BLaER1 treated with 17β-estradiol and CSF1 and Interleukin-3, amounts not matched to agents 10 nM and 100 nM (cell line): ENCODE data around the gene RAF1.

Source experiments
- H3K27ac ChIP-seq, 11 experiments: shearing (Covaris generic); formaldehyde crosslinking; 2 replicates each; pipeline ENCODE4 v1.8.1; 2022
- H3K27me3 ChIP-seq, 11 experiments: shearing (Covaris generic); formaldehyde crosslinking; 2 replicates each; pipeline ENCODE4 v1.8.1; 2022
- H3K36me3 ChIP-seq, 11 experiments: shearing (Covaris generic); formaldehyde crosslinking; 2 replicates each; pipeline ENCODE4 v1.8.1; 2022
- H3K4me1 ChIP-seq, 10 experiments: shearing (Covaris generic); formaldehyde crosslinking; 2 replicates each; pipeline ENCODE4 v1.8.1; 2022
- H3K4me2 ChIP-seq, 11 experiments: shearing (Covaris generic); formaldehyde crosslinking; 2 replicates each; pipeline ENCODE4 v1.8.1; 2022
- H3K4me3 ChIP-seq, 10 experiments: shearing (Covaris generic); formaldehyde crosslinking; 2 replicates each; pipeline ENCODE4 v1.8.1; 2022
- H3K9ac ChIP-seq, 11 experiments: shearing (Covaris generic); formaldehyde crosslinking; 2 replicates each; pipeline ENCODE4 v1.8.1; 2022
- H3K9me3 ChIP-seq, 11 experiments: shearing (Covaris generic); formaldehyde crosslinking; replicated peaks in 1 of 11; 2 replicates each; pipeline ENCODE4 v1.8.1; 2022
- H4K20me1 ChIP-seq, 11 experiments: shearing (Covaris generic); formaldehyde crosslinking; 2 replicates each; pipeline ENCODE4 v1.8.1; 2022
- Cebpa-rat ChIP-seq, 11 experiments: shearing (Covaris generic); IDR thresholded peaks; 2 replicates each; pipeline ENCODE4 v1.8.1; 2022

The RAF1 gene

DNA sequence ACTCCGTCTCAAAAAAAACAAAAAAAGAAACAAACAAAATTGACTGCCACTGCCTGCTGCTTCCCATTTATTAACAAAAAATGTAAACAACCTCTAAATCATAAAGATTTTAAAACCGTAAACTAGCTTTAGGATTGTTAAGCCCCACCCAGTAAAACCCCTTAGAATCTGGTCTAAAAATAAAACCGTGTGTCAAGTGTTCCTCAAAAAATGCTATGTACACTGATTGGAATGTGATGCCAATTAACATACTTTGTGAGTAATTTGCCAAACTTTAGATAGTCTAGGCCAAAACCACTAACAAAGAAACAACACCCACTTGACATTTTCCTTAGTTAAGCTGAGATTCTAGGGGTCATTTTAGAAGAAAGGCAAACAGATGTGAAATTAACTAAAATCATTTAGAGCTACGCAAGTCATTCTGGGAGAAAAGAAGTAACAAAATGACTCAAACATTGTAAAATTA lies 5.3 kb downstream of the RAF1 start:
- Histone ChIP-seq H3K36me3 (peaks cover 0 to 43% (median 28%) of the 10 kb centered on the region in 11 experiments; a peak in 18 of 22 replicates), H3K4me1 (peaks cover 21 to 77% (median 41%) of the 10 kb centered on the region in 10 experiments), H3K9ac (peak overlapping the region in 2 of 11 experiments; percentile 17; a peak in 2 of 22 replicates), H3K4me2 (peak overlapping the region in 7 of 11 experiments; percentile 1 to 99 (median 91); a peak in 11 of 22 replicates), H3K9me3 (peaks cover 0 to 27% (median 18%) of the 10 kb centered on the region in 11 experiments; a peak in 17 of 22 replicates), H3K4me3 (no peak overlapping the region), H4K20me1 (peaks cover 65 to 99% (median 91%) of the 10 kb centered on the region in 11 experiments), H3K27ac (peak overlapping the region in 5 of 11 experiments; percentile 25 to 59 (median 50); a peak in 8 of 22 replicates), H3K27me3 (no peaks in the 10 kb centered on the region)
- TF ChIP-seq Cebpa-rat (IDR thresholded peaks at IDR 0.05) = no peak

DNA sequence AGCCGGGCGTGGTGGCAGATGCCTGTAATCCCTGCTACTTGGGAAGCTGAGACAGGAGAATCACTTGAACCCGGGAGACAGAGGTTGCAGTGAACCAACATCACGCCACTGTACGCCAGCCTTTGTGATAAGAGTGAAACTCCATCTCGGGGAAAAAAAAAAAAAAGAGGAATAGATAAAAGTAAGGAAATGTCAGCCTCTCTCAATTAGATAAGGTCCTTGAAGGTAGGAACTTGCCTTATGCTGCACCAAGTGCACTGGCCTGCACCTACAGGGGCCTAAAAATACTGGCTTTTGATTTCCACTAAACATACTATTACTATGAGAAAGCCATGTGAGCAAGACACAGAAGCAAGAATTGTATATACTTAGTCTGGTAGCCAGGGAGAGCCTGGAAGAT lies 7.1 kb downstream of the RAF1 start:
- Histone ChIP-seq H3K9me3 (peaks cover 0 to 27% (median 18%) of the 10 kb centered on the region in 11 experiments; a peak in 17 of 22 replicates), H4K20me1 (peaks cover 83 to 100% (median 100%) of the 10 kb centered on the region in 11 experiments), H3K4me1 (peaks cover 19 to 81% (median 36%) of the 10 kb centered on the region in 10 experiments), H3K27me3 (no peaks in the 10 kb centered on the region), H3K4me2 (peak overlapping the region in 3 of 11 experiments; percentile 31 to 99 (median 91); a peak in 5 of 22 replicates), H3K27ac (no peak overlapping the region), H3K4me3 (no peak overlapping the region), H3K36me3 (peaks cover 0 to 48% (median 34%) of the 10 kb centered on the region in 11 experiments; a peak in 19 of 22 replicates), H3K9ac (no peak overlapping the region)
- TF ChIP-seq Cebpa-rat (IDR thresholded peaks at IDR 0.05) = no peak

DNA sequence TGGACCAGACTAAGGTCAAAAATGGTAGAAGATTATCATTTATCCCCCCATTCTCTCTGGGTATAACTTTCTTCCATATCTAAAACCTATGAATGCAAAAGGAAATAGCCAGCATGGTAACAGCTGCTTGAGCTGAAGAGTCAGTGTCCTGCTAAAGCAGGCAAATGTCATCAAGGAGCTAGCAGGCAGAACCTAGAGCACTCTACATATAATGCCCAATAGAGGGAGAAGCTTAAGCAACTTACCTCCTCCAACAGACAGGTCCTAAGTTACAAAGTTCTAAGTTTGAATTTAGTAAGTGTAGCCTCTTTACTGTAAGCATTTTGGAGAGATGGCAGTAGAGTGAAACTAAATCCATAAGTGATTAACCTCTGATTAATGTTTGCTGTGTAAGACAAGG lies 7.7 kb downstream of the RAF1 start:
- no peak overlapping the region for H3K9ac ChIP-seq
- H4K20me1 ChIP-seq = peaks cover 85 to 100% (median 100%) of the 10 kb centered on the region in 11 experiments
- peak overlapping the region in 3 of 11 experiments; percentile 31 to 99 (median 91); a peak in 4 of 22 replicates for H3K4me2 ChIP-seq
- peaks cover 12 to 79% (median 33%) of the 10 kb centered on the region in 10 experiments for H3K4me1 ChIP-seq
- H3K27ac ChIP-seq = 0 out of 22 replicates have a peak overlapping the region, but pooled peaks of 1 of the 11 experiments have one; percentile 13
- peaks cover 0 to 27% (median 18%) of the 10 kb centered on the region in 11 experiments; a peak in 17 of 22 replicates for H3K9me3 ChIP-seq
- no peaks in the 10 kb centered on the region for H3K27me3 ChIP-seq
- H3K4me3 ChIP-seq = no peak overlapping the region
- no peak for TF ChIP-seq Cebpa-rat (IDR thresholded peaks at IDR 0.05)
- H3K36me3 ChIP-seq = peaks cover 3 to 51% (median 36%) of the 10 kb centered on the region in 11 experiments; a peak in 19 of 22 replicates

DNA sequence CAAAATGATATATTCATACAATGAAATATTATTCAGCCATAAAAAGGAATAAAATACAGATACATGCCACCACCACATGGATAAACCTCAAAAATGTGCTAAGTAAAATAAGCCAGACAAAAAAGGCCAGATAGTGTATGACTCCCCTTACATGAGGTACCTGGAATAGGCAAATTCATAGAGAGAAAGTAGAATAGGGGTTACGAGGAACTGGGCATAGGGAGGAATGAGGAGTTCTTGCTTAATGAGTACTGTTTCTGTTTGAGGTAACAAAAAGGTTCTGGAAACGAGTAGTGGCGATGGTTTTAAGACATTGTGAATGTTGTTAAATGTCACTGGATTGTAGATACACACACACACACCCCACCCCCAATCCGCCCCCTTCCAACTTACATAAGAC lies 8.2 kb downstream of the RAF1 start:
- peaks cover 0 to 27% (median 18%) of the 10 kb centered on the region in 11 experiments; a peak in 17 of 22 replicates for H3K9me3 ChIP-seq
- H3K4me3 ChIP-seq = no peak overlapping the region
- no peak overlapping the region for H3K9ac ChIP-seq
- H3K27me3 ChIP-seq = no peaks in the 10 kb centered on the region
- peaks cover 83 to 100% (median 100%) of the 10 kb centered on the region in 11 experiments for H4K20me1 ChIP-seq
- H3K4me1 ChIP-seq = peaks cover 7 to 79% (median 31%) of the 10 kb centered on the region in 10 experiments
- peaks cover 5 to 54% (median 36%) of the 10 kb centered on the region in 11 experiments; a peak in 19 of 22 replicates for H3K36me3 ChIP-seq
- H3K27ac ChIP-seq = 0 out of 22 replicates have a peak overlapping the region, but pooled peaks of 1 of the 11 experiments have one; percentile 13
- TF ChIP-seq Cebpa-rat (IDR thresholded peaks at IDR 0.05) = no peak
- peak overlapping the region in 2 of 11 experiments; percentile 91 to 99; a peak in 2 of 22 replicates for H3K4me2 ChIP-seq

DNA sequence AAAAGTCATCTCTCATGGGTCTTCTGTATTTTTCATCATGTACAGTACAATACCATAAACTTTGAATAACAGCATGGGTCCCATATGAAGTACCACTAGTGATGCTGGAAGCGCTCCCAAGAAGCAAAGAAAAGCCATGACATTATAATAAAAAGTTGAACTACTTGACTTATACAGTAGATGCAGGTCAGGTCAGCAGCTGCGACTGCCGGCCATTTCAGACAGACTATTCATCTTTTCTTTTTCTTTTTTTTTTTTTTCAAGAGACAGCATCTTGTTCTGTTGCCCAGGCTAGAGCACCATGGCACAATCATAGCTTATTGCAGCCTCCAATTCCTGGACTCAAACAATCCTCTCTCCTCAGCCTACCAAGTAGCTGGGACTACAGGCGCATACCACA lies 10.2 kb downstream of the RAF1 start:
- peaks cover 0 to 27% (median 18%) of the 10 kb centered on the region in 11 experiments; a peak in 17 of 22 replicates for H3K9me3 ChIP-seq
- TF ChIP-seq Cebpa-rat (IDR thresholded peaks at IDR 0.05) = no peak
- H4K20me1 ChIP-seq = peaks cover 72 to 100% (median 100%) of the 10 kb centered on the region in 11 experiments

DNA sequence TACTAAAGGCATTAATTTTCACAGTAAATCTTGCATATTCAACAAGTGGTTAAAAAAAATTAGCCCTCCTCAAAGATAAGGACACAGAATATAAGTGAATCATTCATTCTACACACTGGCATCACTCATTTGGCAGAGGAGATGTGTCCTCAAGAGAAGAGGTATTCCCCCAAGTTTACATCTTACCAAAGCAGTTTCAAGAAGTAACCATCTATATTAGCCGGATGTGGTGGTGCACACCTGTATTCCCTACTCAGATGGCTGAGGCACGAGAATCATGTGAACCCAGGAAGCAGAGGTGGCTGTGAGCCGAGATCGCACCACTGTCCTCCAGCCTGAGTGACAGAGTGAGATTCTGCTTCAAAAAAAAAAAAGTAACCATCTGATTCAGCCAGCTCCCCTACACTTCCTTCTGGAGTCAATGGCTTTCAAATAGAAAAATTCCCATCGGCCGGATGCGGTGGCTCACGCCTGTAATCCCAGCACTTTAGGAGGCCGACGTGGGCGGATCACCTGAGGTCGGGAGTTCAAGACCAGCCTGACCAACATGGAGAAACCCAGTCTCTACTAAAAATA lies 15.4 kb downstream of the RAF1 start:
- Histone ChIP-seq H4K20me1 (peaks cover 42 to 100% (median 95%) of the 10 kb centered on the region in 11 experiments; a peak in 21 of 22 replicates), H3K9me3 (no peaks in the 10 kb centered on the region), H3K27ac (peak overlapping the region; percentile 71 to 89 (median 82)), H3K9ac (peak overlapping the region; percentile 37 to 75 (median 66); a peak in 19 of 22 replicates), H3K4me3 (peak overlapping the region in 1 of 10 experiments; percentile 25; a peak in 1 of 20 replicates), H3K36me3 (peaks cover 0 to 19% (median 7%) of the 10 kb centered on the region in 11 experiments; a peak in 12 of 22 replicates), H3K4me2 (peak overlapping the region; percentile 6 to 94 (median 67)), H3K27me3 (no peaks in the 10 kb centered on the region), H3K4me1 (peaks cover 26 to 89% (median 48%) of the 10 kb centered on the region in 10 experiments)
- TF ChIP-seq Cebpa-rat (IDR thresholded peaks at IDR 0.05) = no peak

More for the DNA sequence above, 10.2 kb downstream of the RAF1 start:
- no peak overlapping the region for H3K4me3 ChIP-seq
- peaks cover 5 to 54% (median 36%) of the 10 kb centered on the region in 11 experiments; a peak in 19 of 22 replicates for H3K36me3 ChIP-seq
- H3K27me3 ChIP-seq = no peaks in the 10 kb centered on the region
- 0 out of 22 replicates have a peak overlapping the region, but pooled peaks of 1 of the 11 experiments have one; percentile 5 for H3K27ac ChIP-seq
- H3K4me2 ChIP-seq = 0 out of 22 replicates have a peak overlapping the region, but pooled peaks of 1 of the 11 experiments have one; percentile 15
- H3K4me1 ChIP-seq = peaks cover 9 to 78% (median 20%) of the 10 kb centered on the region in 10 experiments; a peak in 19 of 20 replicates
- no peak overlapping the region for H3K9ac ChIP-seq

DNA sequence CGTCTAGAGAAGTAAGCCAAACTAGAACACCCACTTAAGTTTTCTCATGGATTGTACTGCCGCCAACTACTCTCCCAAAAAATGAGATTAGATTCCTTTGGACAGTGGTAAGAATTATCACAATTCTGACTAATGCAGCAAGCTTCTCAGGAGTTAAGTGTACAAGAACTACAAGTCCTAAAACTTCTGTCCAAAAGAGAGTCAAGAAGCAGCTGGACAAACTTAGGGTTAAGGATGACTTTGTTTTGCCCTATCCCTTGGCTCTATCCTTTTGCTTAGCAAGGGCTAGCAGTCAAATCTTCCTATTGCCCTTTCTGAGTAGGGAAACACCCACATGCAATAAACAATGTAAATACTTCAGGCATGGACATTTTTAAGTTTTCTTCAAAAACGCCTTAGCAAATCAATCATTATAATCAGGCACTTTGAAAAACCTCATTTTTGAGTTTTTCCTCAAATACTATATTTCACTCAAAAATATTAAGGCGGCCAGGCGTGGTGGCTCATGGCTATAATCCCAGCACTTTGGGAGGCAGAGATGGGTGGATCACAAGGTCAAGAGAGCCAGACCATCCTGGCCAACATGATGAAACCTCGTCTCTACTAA lies 19.5 kb downstream of the RAF1 start:
- no peak for TF ChIP-seq Cebpa-rat (IDR thresholded peaks at IDR 0.05)
- peaks cover 0 to 29% (median 22%) of the 10 kb centered on the region in 11 experiments; a peak in 18 of 22 replicates for H3K36me3 ChIP-seq
- peaks cover 27 to 82% (median 77%) of the 10 kb centered on the region in 11 experiments; a peak in 21 of 22 replicates for H4K20me1 ChIP-seq
- H3K4me3 ChIP-seq = no peak overlapping the region
- H3K27me3 ChIP-seq = no peaks in the 10 kb centered on the region
- H3K4me1 ChIP-seq = peaks cover 22 to 69% (median 39%) of the 10 kb centered on the region in 10 experiments
- peak overlapping the region in 4 of 11 experiments; percentile 2 to 50 (median 12); a peak in 5 of 22 replicates for H3K4me2 ChIP-seq
- peaks cover 0 to 24% (median 16%) of the 10 kb centered on the region in 11 experiments; a peak in 18 of 22 replicates for H3K9me3 ChIP-seq
- peak overlapping the region in 9 of 11 experiments; percentile 10 to 89 (median 46); a peak in 13 of 22 replicates for H3K27ac ChIP-seq
- H3K9ac ChIP-seq = peak overlapping the region in 4 of 11 experiments; percentile 5 to 20 (median 10); a peak in 3 of 22 replicates

DNA sequence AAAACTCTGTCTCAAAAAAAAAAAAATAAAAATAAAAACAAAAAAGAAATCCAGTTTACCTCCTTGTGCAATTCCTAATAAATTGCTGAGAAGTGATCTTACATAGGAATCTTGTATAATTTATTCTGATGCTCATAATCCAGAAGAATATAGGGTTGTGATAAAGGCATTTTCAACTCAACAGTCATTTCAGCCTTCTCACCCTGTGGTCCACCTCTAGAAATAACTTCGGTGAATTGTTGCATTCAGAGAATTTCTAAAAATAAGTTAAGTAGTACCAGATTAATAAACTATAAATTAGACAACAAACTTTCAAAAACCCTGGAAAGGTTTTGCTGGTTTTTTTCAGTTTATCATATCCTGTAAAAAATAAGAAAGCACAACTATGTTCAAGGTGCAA lies 20.2 kb downstream of the RAF1 start:
- H3K36me3 ChIP-seq = peaks cover 0 to 29% (median 22%) of the 10 kb centered on the region in 11 experiments; a peak in 18 of 22 replicates
- peaks cover 17 to 65% (median 32%) of the 10 kb centered on the region in 10 experiments for H3K4me1 ChIP-seq
- H3K4me2 ChIP-seq = peak overlapping the region in 3 of 11 experiments; percentile 4 to 50 (median 5); a peak in 3 of 22 replicates
- peaks cover 0 to 24% (median 16%) of the 10 kb centered on the region in 11 experiments; a peak in 18 of 22 replicates for H3K9me3 ChIP-seq
- H3K27ac ChIP-seq = peak overlapping the region in 5 of 11 experiments; percentile 2 to 89 (median 82); a peak in 9 of 22 replicates
- H3K9ac ChIP-seq = 0 out of 22 replicates have a peak overlapping the region, but pooled peaks of 1 of the 11 experiments have one; percentile 0
- peaks cover 25 to 81% (median 71%) of the 10 kb centered on the region in 11 experiments; a peak in 21 of 22 replicates for H4K20me1 ChIP-seq
- TF ChIP-seq Cebpa-rat (IDR thresholded peaks at IDR 0.05) = no peak
- H3K4me3 ChIP-seq = no peak overlapping the region
- no peaks in the 10 kb centered on the region for H3K27me3 ChIP-seq
